HFF-Myc (cell line): Measurements from ENCODE around the gene LTBP2.

ENCODE experiments used
- DNase-seq: peaks from one replicate; pipeline ENCODE4 v3.0.0-alpha.2; 2011; ENCODE audit warnings: low read depth; ENCODE audit errors: extremely low read depth
- H3K4me3 ChIP-seq: replicated peaks from 2 replicates; pipeline ENCODE4 v1.5.1; 2011; ENCODE audit warnings: low read depth, mild to moderate bottlenecking, control low read depth, low read length
- CTCF ChIP-seq: IDR thresholded peaks from 2 replicates; pipeline ENCODE4 v1.5.1; 2012; ENCODE audit warnings: mild to moderate bottlenecking, low read depth, low read length, control low read depth; ENCODE audit errors: missing control alignments

LTBP2 gene

GRCh38 chr14:74508292-74508731, 103.7 kb downstream of the LTBP2 start:
- no peak overlapping the region for H3K4me3 ChIP-seq
- TF ChIP-seq CTCF, result peak; percentile 51
- DNase-seq, result no peak

- no peak for TF ChIP-seq CTCF
- DNase-seq, result no peak
- H3K4me3 ChIP-seq, result no peak overlapping the region
Measured at GRCh38 chr14:74507840-74508239, 104.2 kb downstream of the LTBP2 start.

GRCh38 chr14:74507085-74507484, 105.0 kb downstream of the LTBP2 start:
- no peak overlapping the region for H3K4me3 ChIP-seq
- no peak for TF ChIP-seq CTCF
- no peak for DNase-seq

- TF ChIP-seq CTCF, result no peak
- no peak for DNase-seq
- no peak overlapping the region for H3K4me3 ChIP-seq
Measured at GRCh38 chr14:74506411-74506851, 105.6 kb downstream of the LTBP2 start.

- no peak for TF ChIP-seq CTCF
- no peak for DNase-seq
- no peak overlapping the region for H3K4me3 ChIP-seq
Measured at GRCh38 chr14:74505831-74506230, 106.2 kb downstream of the LTBP2 start.

- H3K4me3 ChIP-seq, result no peak overlapping the region
- no peak for DNase-seq
- TF ChIP-seq CTCF, result no peak
Measured at GRCh38 chr14:74504874-74505720, 106.9 kb downstream of the LTBP2 start.
